Stimulated activated CD4-positive, alpha-beta T cell treated with anti-CD3 and anti-CD28 coated beads, Interleukin-12 subunit alpha, Interleukin-12 subunit beta, amount 100 ng/mL, for 4 hours (primary cell): Measurements from ENCODE around the gene STK10.
"Not testable (repeated sequence)": the region's sequence is repeated elsewhere in the genome, so short reads cannot be mapped to it uniquely, and the experiment has no call there.

Experiments
- DNase-seq: peaks from one replicate; pipeline ENCODE4 v3.0.0-alpha.2; 2020

Gene STK10

DNA sequence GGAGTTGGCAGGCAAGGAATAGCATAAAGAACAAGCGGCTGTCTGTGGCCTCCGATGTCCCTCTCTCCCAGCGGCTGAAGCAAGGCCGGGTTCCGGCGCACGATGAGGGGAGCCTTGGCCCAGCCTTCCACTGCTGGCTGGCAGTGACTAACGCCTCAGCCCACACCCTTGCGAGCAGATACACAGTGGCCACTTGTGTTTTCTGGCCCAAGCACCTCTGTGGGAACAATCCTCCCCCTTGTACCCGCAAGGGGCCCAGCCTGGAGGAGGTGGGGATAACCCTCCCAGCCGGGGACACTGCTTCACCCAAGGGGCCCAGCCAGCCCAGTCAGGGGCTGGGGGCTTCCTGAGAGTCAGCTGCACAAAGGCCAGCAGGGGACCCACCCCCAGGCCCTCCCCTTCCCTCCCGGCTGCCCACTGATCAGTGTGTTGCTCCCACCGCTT lies 23.2 kb downstream of the STK10 start:
- no peak for DNase-seq

DNA sequence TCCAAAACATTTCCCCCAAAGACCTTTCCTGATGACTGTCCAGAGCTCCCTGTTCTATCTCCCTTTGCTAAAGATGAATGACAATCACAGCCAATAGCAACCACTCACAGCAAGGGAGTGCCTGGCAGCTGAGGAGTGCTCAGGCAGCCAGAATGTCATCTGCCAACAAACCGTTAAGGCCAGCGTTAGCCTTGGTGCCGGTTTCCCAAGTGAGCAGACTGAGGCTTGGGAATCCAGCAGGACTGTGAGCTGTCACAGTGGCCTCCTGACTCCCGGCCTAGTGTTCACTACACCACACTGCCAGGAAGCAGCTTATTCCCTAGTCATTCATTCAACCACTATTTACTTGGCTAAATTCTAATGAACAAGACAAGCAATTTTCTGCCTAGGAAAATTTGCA lies 24.7 kb downstream of the STK10 start:
- no peak for DNase-seq

DNA sequence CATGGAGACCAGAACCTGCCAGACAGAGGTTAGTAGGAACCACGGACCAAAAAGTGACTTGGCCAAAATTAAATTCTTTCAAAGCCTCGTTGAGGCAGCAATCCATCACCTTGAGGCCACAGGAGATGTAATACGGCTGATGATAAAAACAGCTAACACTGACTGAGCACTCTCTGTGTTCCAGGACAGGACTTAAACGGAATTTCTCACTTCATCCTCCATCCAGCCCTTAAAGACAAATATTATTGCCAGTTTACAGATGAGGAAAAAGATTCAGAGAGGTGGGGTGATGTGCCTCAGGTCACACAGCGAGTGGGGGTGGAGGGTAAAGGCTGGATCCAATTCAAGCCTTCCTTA lies 25.1 kb downstream of the STK10 start:
- no peak for DNase-seq

DNA sequence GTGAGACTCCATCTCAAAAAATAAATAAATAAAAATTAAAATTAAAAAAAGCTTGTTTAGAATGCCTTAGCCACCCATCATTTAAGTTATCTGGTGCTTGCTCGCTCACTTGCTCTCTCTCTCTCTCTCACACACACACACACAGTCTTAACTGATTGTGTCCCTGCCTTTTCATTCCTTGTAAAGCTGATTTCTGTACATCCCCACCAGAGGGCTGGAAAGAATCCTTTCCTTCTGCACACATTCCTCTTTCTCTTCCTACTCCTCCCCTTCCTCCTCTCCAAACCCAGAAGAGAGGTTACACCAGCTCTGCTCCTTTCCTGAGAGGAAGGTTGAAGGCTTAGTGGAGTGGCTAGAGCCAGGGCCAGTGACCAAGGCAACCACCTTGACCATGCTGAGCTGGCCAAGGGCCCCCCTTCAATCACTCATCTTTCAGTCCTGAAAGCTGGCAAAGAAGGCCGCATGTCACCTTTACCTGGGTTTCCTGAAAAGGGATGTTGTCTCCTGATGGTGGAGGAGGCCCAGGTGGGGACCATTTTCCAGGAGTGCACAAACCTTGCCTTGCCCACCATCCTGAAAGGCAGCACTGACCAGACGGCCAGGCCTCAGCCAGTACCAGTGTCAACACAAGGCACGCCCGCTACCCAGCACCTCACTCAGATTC lies 25.6 kb downstream of the STK10 start:
- DNase-seq, result no peak

DNA sequence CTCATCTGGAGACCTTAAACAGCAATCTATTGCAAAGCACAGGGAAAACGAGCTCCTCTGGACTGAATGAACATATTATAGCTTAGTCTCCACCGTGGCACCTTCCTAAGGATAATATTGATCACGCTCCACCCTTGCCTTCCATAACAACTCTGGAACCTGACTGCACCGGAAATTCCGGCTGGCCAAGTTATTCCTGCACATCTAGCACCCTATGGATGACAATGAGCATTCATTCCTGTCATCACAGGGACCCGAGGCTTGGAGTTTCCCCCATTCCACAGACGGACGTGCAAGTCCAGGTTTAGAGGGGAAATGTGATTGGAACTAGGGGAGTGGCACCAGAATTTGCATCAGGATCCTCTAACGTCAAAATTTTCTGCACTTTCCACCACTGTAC lies 27.5 kb downstream of the STK10 start:
- DNase-seq, result no peak

DNA sequence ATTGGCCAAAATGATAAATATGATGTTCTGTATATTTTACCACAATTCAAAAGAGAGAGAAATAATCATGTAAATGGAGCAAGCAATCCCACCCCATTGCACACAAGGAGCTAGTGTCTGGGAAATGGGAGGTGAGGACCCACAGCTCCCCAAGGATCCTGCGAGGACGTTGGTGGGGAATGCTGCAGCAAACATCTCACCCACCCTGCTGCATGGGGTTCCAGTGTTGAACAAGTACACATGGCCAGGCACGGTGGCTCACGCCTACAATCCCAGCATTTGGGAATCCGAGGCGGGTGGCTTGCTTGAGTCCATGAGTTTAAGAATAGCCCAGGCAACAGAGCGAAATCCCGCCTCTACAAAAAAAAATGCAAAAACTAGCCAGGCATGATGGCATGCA lies 29.0 kb downstream of the STK10 start:
- DNase-seq, result no peak

DNA sequence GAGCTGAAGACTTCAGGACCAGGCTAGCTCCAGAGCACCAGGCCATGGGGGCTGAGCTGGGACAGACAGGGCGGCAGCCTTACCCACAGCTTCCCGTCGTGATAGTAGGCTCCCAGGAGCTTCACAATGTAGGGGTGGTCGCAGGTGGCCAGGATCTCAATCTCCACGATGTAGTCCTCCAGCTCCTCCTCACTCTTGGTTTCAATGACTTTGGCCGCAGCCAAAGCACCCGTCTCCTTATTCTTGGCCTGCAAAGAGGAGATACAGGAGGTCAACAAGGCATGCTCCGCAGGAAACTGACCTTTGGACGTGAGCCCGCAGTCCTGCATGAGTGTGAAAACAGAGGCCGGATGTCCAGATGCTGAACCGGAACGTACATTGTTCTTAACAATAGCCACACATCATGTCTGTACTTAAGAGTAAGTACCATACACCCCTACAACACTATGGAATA lies 31.5 kb downstream of the STK10 start:
- no peak for DNase-seq

DNA sequence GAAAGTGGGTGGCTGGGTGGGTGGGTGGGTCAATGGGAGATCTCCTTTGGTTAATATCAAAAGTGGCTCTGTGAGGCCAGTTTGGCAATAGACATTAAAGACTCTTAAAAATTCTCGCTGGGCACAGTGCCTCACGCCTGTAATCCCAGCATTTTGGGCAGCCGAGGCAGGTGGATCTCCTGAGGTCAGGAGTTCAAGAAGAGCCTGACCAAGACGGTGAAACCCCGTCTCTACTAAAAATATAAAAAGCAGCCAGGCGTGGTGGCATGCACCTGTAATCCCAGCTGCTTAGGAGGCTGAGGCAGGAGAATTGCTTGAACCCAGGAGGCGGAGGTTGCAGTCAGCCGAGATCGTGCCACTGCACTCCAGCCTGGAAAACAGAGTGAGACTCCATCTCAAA lies 32.9 kb downstream of the STK10 start:
- DNase-seq, result not testable (repeated sequence)

DNA sequence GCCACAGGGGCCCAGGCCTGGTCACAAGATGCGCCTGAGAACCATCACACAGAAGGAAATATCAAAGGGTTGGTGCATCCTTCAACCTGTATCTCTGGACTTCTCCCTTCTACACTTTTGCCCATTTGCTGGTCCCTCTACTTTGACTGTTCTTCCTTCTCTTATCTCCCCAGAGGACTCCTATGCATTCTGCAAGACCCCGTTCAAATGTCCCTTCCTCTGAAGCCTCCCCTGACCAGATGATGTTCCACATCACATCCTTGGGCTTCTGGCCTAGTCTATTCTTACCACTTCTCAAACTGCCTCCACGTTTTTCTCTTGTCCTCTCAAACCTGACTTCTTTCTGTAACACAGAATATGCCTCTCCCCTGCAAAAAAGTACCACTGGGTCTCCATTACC lies 34.3 kb downstream of the STK10 start:
- no peak for DNase-seq

DNA sequence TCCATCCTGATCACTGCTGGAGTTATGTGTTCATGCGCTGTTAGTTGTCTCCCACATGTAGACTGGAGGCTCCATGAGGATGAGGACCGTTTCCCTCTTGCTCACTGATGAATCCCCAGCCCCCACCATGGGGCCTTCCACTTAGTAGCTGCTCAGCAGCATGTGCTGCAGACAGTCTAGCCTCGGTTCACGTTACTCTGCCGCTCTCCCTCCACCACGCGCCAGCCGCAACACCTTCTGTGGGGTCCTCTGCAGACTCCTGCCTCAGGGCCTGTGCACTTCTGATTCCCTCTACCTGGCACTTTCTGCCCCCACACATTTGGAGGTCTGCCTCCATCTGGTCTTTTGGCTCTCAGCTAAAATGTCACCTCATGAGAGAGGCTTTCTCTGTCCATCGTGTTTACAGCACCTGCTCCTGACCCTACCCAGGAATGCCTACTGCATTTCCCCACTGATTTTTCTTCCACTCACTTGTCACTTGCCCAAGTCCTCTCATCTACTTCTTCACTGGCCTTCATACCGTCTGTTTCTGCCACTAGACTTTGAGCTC lies 36.3 kb downstream of the STK10 start:
- no peak for DNase-seq

DNA sequence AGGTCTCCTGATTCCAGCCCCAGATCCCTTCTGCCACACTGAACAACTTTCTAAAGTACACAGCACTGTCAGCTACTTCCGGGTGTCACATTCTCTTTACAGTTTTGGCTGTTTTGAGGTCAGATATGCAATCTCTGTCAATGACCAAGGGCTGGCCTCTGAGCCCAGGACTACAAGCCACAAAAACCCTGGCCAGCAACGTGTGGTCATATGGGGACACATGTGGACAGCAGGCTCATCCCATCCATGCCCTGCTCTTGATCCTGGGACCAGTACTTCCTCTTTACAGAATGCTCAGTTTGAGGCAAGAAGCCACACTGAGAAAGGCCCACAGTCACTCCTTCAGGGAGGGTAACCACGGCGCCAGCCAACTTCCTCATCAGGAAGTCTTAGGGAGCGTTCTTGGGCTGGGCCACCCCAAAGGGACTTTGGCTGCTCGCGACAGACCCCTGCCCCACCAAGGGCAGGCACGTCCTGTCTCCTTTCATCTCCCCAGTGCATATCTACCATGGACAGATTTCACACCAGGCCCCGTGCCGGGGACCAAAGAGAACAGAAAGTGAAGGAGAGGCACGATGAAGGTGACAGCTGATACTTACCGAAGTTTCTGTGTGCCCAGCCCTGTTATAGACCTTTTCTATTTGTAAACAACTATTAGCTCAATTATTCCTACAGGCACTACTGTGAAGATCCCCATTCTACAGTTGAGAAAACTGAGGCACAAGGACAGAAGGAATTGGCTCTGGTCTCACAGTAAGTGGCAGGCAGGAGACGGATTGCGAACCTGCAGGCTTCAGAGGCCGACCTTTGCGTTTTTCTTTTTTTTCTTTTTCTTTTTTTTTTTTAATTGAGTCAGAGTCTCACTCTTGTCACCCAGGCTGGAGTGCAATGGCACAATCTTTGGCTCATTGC lies 37.3 kb downstream of the STK10 start:
- DNase-seq, result no peak

DNA sequence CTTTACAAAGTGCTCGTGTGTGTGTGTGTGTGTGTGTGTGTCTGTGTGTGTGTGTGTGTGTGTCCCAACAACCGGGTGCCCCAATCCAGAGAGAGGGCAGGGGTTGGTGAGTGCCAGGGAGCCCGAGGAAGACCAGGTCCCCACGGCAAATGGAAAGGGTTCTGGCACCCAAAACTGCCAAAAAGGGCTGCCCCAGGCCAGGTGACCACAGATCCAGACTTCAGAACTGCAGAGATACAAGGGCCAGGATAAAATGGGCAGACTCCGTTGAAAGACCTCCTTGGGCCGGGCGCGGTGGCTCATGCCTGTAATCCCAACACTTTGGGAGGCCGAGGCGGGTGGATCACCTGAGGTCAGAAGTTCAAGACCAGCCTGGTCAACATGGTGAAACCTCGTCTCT lies 38.5 kb downstream of the STK10 start:
- not testable (repeated sequence) for DNase-seq

DNA sequence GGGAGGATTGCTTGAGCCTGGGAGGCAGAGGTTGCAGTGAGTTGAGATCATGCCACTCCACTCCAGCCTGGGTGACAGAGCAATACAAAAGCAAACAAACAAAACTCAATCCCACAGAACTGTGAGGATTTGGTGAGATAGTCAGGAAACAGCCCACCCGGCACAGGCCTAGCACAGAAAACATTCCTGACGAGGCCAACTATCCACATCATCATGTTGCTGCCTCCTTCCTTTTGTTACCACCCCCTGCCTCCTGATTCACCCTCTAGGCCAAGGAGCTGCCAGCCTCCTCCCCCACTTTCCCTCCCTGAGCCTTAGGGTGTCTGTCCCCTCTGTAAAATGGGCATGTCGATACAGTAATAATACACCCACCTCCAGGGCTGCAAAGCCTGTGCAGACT lies 39.0 kb downstream of the STK10 start:
- DNase-seq, result no peak

DNA sequence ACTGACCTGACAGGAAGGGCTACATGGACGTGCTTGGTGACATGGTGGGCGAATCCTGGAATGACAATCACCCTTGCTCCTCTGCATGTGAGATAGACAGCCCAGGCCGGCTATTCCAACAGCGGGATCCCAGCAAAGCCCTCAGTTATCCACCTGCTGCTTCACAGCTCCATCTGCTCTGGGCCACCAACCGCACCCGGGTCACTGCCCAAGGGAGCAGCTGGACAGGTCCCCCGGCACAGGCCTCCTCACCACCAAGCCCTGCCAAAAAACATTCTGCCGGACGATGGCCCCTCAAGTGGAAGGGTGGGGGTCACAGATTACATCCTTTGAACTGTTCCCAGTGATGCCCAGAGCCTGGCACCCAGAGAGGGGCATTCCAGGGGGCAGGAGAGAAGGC lies 39.6 kb downstream of the STK10 start:
- DNase-seq, result no peak

DNA sequence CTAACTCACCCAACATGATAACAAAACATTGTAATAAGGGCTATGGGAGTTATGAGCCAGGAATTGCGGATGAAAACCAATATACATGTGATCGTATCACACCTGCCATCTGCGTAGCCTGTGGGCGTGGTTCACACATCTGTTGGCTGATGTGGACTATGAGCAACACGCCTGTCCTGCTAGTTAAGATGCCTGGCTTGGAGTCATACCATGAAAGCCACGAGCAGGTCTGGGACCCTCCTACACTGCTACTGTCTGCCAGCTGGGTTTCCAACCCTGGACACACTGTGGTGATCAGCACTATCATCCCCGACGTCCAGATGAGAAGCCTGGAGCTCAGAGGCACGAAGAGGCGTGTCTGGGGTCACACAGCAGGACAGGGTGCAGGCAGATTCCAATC lies 40.2 kb downstream of the STK10 start:
- no peak for DNase-seq

DNA sequence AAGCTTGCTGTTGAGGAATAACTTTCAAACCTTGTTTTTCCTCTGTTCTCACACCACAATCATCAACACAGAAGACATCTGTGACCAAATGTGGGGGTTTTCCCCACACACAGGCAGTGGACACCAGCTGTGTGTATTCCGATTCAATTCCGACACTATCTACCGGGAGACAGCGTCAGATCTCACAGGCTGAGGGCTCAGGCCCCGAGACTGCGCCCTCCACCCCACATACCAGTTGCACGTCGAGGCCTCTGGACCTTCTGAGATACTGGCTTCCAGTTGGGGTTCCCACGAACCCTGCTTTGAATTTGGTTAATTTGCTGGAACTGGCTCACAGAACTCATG lies 41.3 kb downstream of the STK10 start:
- DNase-seq, result no peak

DNA sequence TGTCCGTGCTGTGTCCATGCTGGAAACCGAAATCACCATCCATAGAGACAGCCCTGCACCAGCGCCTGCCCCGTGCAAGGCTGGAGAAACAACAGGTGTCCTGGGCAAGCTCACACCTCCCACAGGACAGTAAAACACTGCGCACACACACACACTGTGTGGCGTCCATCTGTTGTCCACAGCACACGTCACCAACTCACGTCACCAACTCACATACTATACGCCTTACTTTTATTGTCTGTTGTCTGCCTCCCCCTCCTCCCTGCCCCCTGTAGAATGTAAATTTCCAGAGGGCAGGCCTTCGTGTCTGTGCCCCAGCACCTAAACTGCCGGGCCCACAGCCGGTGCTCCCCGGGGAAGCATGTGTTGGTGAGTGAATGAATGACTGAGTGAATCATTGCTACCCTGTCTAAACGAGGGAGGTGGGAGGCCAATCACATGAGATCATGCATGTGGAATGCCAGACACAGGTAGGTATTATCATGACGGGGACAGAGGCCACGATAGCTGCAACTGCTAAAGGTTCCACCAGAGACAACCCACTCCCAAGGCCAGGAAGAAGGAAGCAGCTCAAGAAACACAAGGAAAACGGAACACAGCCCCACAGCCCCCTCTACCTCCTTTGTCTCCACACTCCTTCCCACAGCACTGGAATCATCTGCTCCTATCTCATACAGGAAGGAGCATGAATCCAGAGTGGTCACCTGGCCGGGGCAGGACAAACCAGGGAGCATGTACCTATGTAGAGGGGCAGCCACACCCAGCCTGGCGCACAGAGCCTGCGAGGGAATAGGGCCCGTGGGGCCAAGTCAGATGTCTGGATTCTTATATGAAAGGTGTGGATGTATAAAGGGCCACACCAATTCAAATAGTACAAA lies 41.9 kb downstream of the STK10 start:
- no peak for DNase-seq

DNA sequence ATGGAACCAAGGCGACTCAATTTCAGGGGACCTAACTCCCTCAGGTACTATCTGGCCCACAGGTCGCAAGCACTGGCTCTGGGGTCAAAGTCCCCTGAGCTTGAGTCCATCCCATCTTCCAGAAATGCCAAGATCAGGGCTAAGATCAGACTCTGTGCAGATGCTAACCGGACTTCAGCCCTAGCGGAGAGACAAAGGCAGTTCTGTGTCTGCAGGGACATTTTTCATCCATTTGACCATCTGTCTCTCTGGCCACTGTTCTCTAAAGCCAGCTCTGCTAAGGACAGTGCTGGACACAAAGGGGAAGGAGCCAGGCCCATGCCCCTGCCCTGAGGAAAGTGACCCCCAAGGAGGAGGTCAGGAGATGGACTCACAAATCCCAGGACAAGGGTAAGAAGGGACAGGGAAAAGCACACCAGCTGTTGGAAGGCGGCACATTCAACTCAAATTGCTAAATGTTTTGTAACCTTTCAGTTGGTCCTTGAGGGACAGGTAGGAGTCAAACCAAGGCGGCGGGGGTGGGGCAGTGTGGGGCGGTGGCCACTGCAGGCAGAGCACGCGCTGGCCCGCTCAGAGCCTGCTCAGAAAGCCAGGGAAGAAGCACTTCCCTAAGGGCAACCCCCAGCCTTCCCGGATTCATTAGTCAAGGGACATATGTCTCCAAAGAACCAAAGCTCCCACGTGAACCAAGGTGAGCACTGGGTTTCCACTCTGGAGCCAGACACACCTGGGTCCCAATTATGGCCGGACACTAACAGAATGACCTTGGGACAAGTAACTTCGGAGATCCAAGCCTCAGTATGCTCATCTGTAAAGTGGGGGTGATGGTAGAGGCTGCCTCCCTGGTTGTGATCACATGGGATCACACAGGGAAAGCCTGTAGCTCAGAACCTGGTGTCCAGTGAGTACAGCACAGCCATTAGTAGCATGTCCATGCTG lies 42.8 kb downstream of the STK10 start:
- DNase-seq, result no peak

DNA sequence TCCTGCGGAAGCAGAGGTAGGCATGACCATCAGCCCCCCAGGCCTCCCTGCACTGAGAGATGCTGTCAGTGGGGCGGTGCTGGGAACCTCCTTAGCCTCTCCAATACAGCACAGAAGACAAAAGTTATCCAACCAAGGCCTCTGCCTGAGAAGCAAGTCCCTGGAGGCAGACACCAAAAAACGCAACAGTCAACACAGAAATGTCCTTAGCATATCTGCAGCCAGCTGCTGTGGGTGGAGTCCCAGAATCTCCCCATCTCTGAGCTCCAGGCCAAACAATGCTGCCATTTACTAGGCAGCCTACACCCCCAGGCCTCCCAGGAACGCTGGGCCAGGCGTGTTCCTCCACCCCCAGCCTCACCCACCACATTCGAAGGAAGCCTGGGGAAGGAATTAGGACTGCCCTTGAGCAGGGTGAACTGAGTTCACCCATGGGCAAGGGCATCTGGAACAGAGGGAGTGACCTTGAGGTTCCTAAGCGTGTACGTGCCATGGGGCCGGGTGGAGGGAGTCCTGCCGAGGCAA lies 43.7 kb downstream of the STK10 start:
- no peak for DNase-seq

DNA sequence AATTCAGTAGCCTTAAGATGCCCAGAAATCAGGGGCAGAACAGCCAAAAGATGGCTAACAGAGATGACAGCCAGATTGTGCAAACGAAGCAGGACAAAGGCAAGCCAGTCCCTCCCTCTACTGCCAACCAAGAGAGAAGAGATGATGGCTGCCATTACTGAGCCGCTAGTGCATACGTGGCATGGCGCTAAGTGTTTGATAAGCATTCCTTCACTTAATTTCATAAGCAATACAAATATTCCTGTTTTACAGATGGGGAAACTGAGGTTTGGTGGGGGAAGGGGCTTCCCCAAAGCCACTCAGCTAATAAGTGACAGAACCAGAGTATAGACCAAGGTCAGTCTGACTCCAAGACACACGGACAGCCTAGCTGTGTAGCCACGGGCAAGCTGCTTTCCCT lies 44.1 kb downstream of the STK10 start:
- no peak for DNase-seq

DNA sequence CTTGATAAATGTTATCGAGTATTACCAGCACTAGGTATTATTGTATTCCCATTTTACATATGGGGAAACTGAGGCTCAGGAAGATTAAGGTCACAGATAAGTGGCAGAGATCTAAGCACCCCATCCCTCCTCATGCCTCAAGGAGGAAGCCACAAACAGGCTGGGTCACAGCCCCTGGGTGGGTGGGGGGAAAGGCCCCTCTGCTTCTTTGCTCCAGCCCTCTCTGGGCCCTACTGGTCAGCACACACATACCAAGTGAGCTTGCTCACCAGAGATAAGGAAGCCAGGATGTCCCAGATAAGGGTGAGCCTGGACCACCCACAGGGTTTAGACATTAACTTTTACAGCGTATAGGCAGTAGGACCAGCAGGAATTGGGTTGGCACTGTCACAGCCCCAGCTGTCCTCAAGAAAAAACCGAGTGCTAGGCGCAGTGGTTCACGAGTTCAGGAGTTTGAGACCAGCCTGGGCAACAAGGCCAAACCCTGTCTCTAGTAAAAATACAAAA lies 45.3 kb downstream of the STK10 start:
- no peak for DNase-seq

DNA sequence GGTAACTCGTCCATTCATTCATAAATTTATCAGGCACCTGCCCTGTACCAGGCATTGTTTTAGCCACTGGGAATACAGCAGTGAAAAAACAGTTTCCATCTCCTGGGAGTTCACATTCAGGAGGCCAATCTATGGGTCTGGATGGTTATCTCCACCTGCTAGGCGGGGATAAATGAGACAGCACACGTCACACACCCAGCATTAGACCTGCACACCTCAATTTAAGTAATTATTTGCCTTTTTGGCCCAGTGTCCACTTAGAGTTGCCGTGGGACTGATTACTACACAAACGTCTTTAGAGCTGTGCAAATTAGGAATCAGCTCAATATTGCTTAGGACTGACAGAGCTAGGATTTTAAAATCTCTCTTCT lies 46.1 kb downstream of the STK10 start:
- DNase-seq, result no peak
